ENCODE data around the gene KREMEN1.

DNA sequence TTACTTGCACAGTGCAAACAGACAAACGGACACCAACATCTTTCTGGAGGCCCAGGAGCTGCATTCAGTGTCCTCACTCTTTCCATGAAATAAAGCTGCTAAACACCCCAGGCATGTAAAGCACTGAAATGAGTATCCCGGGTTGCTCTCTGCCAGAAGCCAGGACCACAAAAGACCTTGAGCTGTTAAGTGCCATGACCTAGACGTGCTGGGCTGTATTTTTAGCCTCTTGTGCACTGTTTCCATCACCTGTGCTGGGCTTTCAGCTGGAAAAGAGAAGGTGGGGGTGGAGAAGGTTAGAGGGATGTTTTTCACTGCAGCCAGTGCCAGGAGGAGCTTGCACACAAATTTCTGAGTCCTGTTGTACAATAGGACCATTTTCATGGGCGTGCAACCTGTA, 3.4 kb upstream of the KREMEN1 start:
- TF ChIP-seq, protein P1, sequence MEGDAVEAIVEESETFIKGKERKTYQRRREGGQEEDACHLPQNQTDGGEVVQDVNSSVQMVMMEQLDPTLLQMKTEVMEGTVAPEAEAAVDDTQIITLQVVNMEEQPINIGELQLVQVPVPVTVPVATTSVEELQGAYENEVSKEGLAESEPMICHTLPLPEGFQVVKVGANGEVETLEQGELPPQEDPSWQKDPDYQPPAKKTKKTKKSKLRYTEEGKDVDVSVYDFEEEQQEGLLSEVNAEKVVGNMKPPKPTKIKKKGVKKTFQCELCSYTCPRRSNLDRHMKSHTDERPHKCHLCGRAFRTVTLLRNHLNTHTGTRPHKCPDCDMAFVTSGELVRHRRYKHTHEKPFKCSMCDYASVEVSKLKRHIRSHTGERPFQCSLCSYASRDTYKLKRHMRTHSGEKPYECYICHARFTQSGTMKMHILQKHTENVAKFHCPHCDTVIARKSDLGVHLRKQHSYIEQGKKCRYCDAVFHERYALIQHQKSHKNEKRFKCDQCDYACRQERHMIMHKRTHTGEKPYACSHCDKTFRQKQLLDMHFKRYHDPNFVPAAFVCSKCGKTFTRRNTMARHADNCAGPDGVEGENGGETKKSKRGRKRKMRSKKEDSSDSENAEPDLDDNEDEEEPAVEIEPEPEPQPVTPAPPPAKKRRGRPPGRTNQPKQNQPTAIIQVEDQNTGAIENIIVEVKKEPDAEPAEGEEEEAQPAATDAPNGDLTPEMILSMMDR (IDR thresholded peaks at IDR 0.05), result no peak
- no peak for TF ChIP-seq POLR2A (IDR thresholded peaks at IDR 0.05)
